PFSK-1 (cell line): ENCODE data around the gene CTXN3.

Source experiments
- FOXP2 ChIP-seq: optimal IDR thresholded peaks from 2 replicates; pipeline ENCODE3; 2011; ENCODE audit warnings: borderline replicate concordance, control low read depth, inconsistent platforms; ENCODE audit not compliant: insufficient read depth; ENCODE audit errors: extremely low read length, extremely low read depth
- POLR2AphosphoS5 ChIP-seq: IDR thresholded peaks from 2 replicates; pipeline ENCODE4 v1.6.1; 2012; ENCODE audit warnings: low read depth, mild to moderate bottlenecking, control low read depth, low read length, moderate library complexity
- SIN3A ChIP-seq: IDR thresholded peaks from 2 replicates; pipeline ENCODE4 v1.6.1; 2012; ENCODE audit warnings: mild to moderate bottlenecking, low read length, moderate library complexity, borderline replicate concordance; ENCODE audit not compliant: insufficient read depth
- TAF1 ChIP-seq: IDR thresholded peaks from 2 replicates; pipeline ENCODE4 v1.6.1; 2012; ENCODE audit warnings: low read length, control low read depth, borderline replicate concordance; ENCODE audit not compliant: insufficient read depth
- TF ChIP-seq, protein P1 (sequence below), 2 experiments: IDR thresholded peaks; 2 replicates each; pipeline versions ENCODE4 v1.6.1 to v1.8.0; 2011 to 2012; ENCODE audit warnings: low read depth in 2 of 2, low read length in 2 of 2, control low read depth in 1 of 2, inconsistent platforms in 1 of 2, mild to moderate bottlenecking in 1 of 2, moderate library complexity in 1 of 2; ENCODE audit not compliant: insufficient read depth in 1 of 2

The CTXN3 gene

DNA sequence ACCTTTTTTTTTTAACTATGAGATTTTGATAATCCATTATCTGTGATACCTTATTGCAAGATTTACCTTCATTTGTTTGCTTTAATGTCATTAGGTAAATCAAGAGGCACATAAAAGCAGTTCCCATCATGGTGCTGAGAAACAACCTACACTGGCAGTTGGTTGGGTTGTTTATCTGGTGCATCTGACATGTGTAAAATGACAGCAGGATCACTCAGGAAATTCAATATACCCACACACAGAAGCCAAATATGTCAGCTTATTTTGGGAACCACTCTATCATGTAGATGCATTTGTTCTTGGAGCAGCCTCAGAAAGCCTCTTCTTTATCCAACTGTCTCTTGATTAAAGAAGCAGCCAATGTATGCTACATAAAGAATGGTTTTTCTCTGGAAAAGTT, 46.5 kb downstream of the CTXN3 start:
- TF ChIP-seq SIN3A (no peak), POLR2AphosphoS5 (no peak)

DNA sequence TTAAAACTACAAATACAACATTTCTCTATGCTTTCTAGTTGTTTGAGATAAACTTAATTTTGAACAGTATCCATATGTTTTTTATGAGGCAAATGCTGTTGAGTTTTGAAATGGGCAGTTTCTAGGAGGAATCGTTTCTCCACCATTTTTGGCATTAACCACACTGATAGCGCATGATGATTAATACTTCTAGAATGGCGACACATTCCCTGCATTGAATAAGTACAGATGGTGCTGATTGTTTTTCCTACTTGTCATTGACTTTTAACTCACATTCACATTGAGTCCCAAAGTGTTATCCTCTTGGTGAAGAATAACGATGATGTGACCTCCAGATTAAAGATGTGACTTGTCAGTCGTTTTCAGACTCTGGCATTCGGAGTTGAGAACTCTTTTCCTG, 47.8 kb downstream of the CTXN3 start:
- TF ChIP-seq FOXP2 (no peak), SIN3A (no peak), POLR2AphosphoS5 (no peak), TAF1 (no peak)
- TF ChIP-seq, protein P1, sequence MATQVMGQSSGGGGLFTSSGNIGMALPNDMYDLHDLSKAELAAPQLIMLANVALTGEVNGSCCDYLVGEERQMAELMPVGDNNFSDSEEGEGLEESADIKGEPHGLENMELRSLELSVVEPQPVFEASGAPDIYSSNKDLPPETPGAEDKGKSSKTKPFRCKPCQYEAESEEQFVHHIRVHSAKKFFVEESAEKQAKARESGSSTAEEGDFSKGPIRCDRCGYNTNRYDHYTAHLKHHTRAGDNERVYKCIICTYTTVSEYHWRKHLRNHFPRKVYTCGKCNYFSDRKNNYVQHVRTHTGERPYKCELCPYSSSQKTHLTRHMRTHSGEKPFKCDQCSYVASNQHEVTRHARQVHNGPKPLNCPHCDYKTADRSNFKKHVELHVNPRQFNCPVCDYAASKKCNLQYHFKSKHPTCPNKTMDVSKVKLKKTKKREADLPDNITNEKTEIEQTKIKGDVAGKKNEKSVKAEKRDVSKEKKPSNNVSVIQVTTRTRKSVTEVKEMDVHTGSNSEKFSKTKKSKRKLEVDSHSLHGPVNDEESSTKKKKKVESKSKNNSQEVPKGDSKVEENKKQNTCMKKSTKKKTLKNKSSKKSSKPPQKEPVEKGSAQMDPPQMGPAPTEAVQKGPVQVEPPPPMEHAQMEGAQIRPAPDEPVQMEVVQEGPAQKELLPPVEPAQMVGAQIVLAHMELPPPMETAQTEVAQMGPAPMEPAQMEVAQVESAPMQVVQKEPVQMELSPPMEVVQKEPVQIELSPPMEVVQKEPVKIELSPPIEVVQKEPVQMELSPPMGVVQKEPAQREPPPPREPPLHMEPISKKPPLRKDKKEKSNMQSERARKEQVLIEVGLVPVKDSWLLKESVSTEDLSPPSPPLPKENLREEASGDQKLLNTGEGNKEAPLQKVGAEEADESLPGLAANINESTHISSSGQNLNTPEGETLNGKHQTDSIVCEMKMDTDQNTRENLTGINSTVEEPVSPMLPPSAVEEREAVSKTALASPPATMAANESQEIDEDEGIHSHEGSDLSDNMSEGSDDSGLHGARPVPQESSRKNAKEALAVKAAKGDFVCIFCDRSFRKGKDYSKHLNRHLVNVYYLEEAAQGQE (IDR thresholded peaks at IDR 0.05; ENCODE audit: insufficient read depth in 1 of 2, low read depth in 2 of 2, low read length in 2 of 2): no peak

DNA sequence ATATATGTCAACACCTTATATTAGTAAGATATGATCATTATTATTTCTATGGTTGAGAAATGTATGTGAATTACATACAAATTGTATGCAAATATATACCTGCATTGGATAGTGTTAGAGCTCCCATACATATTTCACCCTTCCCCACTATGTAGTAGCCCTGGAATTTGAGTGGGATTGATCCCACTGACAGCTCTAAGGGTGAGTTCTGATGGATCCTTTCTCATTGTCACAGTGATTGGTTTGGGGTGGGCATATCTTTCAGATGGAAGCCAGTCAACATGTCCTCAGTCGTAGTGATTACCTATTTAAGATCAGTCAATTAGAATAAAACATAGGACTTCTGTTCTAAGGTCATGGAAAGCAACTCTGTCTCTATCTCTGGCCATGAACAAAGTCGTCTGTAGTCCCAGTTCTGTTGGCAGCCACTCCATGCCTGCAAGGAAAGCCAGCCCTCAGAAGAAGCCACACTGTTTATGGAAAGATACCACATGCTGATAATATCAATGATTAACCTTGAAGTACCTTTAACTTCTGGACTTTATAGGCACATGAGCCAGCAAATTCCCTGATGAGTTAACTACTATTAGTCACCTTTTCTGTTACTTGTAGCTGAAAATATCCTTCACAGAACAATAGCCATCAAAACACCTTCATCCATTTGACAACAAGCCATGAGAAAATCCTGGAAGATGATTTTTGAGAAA, 49.2 kb downstream of the CTXN3 start:
- TF ChIP-seq, protein P1 (IDR thresholded peaks at IDR 0.05; ENCODE audit: insufficient read depth in 1 of 2, low read depth in 2 of 2, low read length in 2 of 2): no peak
- no peak for TF ChIP-seq POLR2AphosphoS5

DNA sequence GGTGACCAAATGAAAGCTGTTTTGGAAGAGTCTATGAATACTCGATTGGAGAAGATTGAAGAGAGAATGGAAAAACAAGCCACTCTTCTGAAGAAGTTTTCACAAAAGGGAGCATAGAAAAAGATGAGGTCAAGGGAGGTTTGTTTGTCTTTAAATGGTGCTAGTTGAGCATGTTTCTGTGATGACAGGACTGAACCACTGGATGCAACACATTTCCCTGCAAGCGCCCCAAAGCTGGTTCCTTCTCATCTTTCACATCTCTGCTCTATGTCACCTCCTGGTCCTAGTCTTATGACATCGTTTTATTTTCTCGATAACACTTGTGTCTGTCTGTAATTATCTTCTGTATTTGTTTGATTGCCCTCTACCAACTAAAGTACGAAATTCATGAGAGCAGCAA, 50.5 kb downstream of the CTXN3 start:
- TF ChIP-seq FOXP2: no peak

DNA sequence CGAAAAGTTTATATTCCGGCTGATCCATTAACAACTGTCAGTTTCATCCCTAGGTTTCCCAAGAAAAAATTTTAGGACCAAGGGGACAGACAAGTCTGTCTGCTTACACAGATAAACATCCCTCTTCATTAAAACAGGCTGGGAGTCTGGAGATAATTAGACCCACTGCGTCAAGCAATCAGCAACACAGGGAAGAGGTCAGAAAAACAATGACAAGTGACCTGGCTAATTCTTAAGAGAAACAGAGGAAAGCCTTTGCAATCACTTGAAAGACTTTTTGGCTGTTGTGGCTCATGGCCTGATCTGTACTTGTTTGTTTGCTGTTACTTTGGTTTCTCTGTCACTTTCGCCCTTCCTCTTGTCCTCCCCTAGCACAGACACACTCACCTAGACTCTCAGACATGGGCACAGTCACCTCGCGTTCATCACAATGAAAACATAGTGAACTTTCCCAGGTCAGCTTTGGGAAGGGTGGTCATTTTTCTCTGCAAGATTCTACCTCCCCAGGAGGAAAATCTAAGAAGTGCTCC, 51.4 kb downstream of the CTXN3 start:
- TF ChIP-seq FOXP2: no peak
- no peak for TF ChIP-seq POLR2AphosphoS5
- TF ChIP-seq TAF1: no peak
- TF ChIP-seq, protein P1 (IDR thresholded peaks at IDR 0.05; ENCODE audit: insufficient read depth in 1 of 2, low read depth in 2 of 2, low read length in 2 of 2): no peak
- no peak for TF ChIP-seq SIN3A

DNA sequence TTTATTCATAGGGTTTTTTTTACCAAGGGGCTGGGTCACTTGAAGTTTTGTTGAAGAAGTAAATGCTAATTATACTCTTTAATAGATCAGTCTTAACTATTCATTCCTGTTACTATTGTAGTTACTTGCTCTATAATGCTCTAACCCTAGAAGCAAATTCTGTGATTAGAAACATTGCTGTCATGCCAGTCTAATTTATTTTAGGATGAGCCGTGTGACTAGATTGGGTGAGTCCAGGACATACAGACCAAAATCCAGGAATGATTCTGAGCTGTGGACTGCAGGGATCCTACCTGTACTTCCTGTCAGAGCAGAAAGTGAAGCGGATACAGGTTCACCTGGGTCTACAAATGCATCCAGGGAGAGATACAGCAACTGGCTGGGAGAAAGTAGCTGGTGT, 53.6 kb downstream of the CTXN3 start:
- TF ChIP-seq FOXP2 (no peak), SIN3A (no peak), POLR2AphosphoS5 (no peak), TAF1 (no peak)
- TF ChIP-seq, protein P1 (IDR thresholded peaks at IDR 0.05; ENCODE audit: insufficient read depth in 1 of 2, low read depth in 2 of 2, low read length in 2 of 2): no peak
